HepG2 (cell line): ENCODE measurements around the gene EDN2.

ENCODE experiments used
- ATF2 ChIP-seq: sonication (generic); formaldehyde crosslinking; IDR thresholded peaks from 2 replicates; pipeline ENCODE4 v1.4.0; 2020; ENCODE audit warnings: missing genetic modification reagents
- CEBPB ChIP-seq: IDR thresholded peaks from 2 replicates; pipeline ENCODE4 v1.6.1; 2011; ENCODE audit warnings: low read depth, low read length, improper control_type of control experiment, borderline replicate concordance
- DNMT1 ChIP-seq: sonication (generic); formaldehyde crosslinking; IDR thresholded peaks from 2 replicates; pipeline ENCODE4 v1.5.1; 2020; ENCODE audit warnings: mild to moderate bottlenecking, missing genetic modification reagents
- SETDB1 ChIP-seq: sonication (generic); formaldehyde crosslinking; IDR thresholded peaks from 2 replicates; pipeline ENCODE4 v1.5.1; 2020; ENCODE audit warnings: missing genetic modification reagents, mild to moderate bottlenecking, borderline replicate concordance
- SMAD1 ChIP-seq: sonication (generic); formaldehyde crosslinking; IDR thresholded peaks from 2 replicates; pipeline ENCODE4 v1.4.0; 2020; ENCODE audit warnings: missing genetic modification reagents, low read depth, mild to moderate bottlenecking, borderline replicate concordance
- SMAD3 ChIP-seq: sonication (generic); formaldehyde crosslinking; IDR thresholded peaks from 2 replicates; pipeline ENCODE4 v1.4.0; 2020; ENCODE audit warnings: missing genetic modification reagents
- ZBTB46 ChIP-seq: sonication (generic); formaldehyde crosslinking; IDR thresholded peaks from 2 replicates; pipeline ENCODE4 v1.4.0; 2020; ENCODE audit warnings: mild to moderate bottlenecking, missing genetic modification reagents, borderline replicate concordance

- no peak for TF ChIP-seq SMAD1 (CRISPR knock-in tag)
- TF ChIP-seq ATF2 = no peak
- TF ChIP-seq CEBPB = no peak
- TF ChIP-seq SETDB1 (CRISPR knock-in tag) = no peak
- no peak for TF ChIP-seq SMAD3 (CRISPR knock-in tag)
- TF ChIP-seq DNMT1 (CRISPR knock-in tag) = no peak
- TF ChIP-seq ZBTB46 (CRISPR knock-in tag) = no peak
Observed at GRCh38 chr1:41462680-41463004, 21.8 kb downstream of the EDN2 start.
